LNCaP clone FGC (cell line): ENCODE data around the gene MEGF6.

Experiments
- DNase-seq: peaks from one replicate; pipeline ENCODE4 v3.0.0-alpha.2; 2011; ENCODE audit warnings: low read depth
- H3K4me3 ChIP-seq: 2 replicates; pipeline ENCODE4 v1.5.1; 2011; ENCODE audit warnings: mild to moderate bottlenecking, low read depth, low read length, control low read depth
- TF ChIP-seq, protein P1 (sequence below): IDR thresholded peaks from 2 replicates; pipeline ENCODE4 v1.5.1; 2012; ENCODE audit warnings: mild to moderate bottlenecking; ENCODE audit not compliant: control insufficient read depth, insufficient read depth; ENCODE audit errors: extremely low read depth

MEGF6 gene

DNA sequence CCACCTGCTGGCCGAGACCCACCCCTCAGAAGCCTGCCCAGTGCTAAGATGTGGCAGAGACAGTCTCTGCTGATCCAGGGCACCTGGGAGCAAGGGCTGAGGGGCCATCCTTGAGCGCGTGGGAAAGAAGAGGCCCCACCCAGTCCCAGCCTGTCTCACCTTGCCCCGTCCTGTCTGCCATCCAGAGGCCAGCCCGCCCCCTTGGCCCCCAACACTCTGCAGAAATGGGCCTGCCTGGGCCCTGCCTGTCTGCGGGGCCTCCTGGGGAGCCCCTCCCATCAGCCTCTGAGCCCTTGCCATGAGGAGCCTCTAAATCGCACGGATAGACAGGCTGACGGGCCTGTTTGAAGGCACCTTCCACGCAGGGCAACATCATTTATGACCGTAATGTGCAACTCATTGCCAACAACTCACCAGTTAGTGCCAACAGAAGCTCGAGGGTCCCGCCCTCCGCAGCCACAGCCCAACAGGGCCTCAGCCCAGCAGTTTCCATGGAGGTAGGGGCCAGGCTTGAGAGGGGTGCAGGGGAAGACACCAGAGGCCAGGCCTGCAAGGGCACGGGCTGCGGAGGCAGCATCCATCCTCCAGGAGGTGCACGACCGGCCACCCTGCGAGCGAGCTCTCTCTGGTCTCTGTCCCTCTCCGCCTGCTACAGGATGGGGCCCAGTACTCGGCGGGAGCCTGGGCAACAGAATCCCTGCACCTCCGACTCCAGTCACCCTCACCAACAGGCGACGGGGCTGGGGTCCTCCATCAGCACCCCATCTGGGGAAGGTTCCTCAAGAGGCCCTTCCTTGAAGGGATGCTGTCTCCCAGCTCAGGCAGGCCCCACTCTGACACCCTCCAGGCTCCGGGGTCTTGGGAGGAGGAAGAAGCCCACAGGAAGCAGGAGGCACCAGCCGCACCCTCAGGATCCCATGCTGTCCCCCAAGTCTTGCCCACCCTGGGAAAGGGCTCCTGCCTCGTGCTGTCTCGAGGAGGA, 78.0 kb downstream of the MEGF6 start:
- DNase-seq: no peak
- TF ChIP-seq, protein P1, sequence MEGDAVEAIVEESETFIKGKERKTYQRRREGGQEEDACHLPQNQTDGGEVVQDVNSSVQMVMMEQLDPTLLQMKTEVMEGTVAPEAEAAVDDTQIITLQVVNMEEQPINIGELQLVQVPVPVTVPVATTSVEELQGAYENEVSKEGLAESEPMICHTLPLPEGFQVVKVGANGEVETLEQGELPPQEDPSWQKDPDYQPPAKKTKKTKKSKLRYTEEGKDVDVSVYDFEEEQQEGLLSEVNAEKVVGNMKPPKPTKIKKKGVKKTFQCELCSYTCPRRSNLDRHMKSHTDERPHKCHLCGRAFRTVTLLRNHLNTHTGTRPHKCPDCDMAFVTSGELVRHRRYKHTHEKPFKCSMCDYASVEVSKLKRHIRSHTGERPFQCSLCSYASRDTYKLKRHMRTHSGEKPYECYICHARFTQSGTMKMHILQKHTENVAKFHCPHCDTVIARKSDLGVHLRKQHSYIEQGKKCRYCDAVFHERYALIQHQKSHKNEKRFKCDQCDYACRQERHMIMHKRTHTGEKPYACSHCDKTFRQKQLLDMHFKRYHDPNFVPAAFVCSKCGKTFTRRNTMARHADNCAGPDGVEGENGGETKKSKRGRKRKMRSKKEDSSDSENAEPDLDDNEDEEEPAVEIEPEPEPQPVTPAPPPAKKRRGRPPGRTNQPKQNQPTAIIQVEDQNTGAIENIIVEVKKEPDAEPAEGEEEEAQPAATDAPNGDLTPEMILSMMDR: no peak

GRCh38 chr1:3531928-3532327, 79.4 kb downstream of the MEGF6 start:
- DNase-seq: no peak
- H3K4me3 ChIP-seq: no peak overlapping the region
- TF ChIP-seq, protein P1: no peak

More for the DNA sequence above, 78.0 kb downstream of the MEGF6 start:
- H3K4me3 ChIP-seq: no peak overlapping the region

DNA sequence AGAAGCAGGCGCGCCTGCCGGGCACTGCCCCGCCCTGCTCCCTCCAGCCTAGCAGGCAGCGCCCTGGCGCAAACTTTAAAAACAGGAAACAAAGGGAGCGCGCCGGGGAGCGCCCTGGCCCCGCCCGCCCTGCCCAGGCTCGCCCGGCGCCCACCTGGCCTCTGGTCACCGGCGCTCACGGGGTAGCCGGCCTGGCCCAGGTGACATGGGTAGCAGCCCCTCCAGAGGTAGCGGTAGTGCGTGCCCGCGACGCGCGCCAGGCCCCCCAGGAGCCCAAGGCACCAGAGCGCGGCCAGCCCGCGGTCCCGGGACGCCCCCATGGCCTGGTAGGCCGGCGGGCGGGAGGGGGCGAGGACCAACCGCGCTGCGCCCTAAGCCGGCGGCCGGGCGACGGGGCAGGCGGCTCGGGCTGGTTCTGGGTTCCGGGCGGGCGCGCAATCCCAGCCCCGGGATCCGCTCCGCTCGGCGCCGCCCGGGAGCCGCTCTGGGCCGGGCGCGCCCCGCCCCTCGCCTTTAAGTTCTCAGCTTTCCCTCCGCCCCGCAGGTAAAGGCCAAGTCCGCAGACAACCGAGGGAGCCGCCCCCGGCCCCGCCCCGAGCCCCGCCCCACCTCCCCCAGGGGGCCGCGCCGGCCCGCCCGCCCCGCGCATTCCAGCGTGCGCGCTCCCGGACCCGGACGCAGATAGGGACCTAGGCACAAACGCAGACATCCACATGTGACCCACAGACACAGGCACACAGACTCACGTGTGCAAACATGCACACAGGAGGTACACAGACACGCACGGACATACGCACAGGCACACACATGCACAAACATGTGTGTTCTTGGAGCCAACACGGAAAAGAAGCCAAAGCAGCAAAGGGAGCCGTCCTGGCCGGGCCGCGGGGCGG, 80.1 kb downstream of the MEGF6 start:
- peak overlapping the region; percentile 52 for H3K4me3 ChIP-seq
- TF ChIP-seq, protein P1: no peak
- peak; percentile 42 for DNase-seq

- TF ChIP-seq, protein P1: no peak
- peak overlapping the region; percentile 52 for H3K4me3 ChIP-seq
- DNase-seq: no peak
Measured at GRCh38 chr1:3530086-3530925, 81.0 kb downstream of the MEGF6 start.

GRCh38 chr1:3529099-3529729, 82.1 kb downstream of the MEGF6 start:
- peak; percentile 80 for DNase-seq
- no peak overlapping the region for H3K4me3 ChIP-seq
- TF ChIP-seq, protein P1: 0 out of 2 replicates have a peak, but pooled peaks have one; percentile 12

- TF ChIP-seq, protein P1: no peak
- no peak for DNase-seq
- H3K4me3 ChIP-seq: no peak overlapping the region
Measured at GRCh38 chr1:3527774-3528173, 83.5 kb downstream of the MEGF6 start.
